Natural killer cell (primary cell): ENCODE data around the gene PRPF39. TPM values are rescaled to one million over a fixed set of nuclear protein-coding genes. Genes with fewer than 3 reads are reported as not detected.

Source experiments
- ATAC-seq, 3 donors: fragments of 150-1000 bp in 2 of 3; fragments of 200-7000 bp in 1 of 3; cut with Tn5 transposase; 1 replicate in 1 of 3; 2 replicates in 2 of 3; pipeline ENCODE4 v1.10.0; 2021; ENCODE audit warnings: mild to moderate bottlenecking in 2 of 3, moderate library complexity in 2 of 3
- DNase-seq, 2 donors: peaks; one replicate each; pipeline versions ENCODE4 v3.0.0 to v3.0.0-alpha.2; 2013 to 2021; ENCODE audit warnings: mixed read lengths in 1 of 2
- H3K27ac ChIP-seq: one replicate; pipeline ENCODE4 v1.5.1; 2013; ENCODE audit warnings: mild to moderate bottlenecking, low read length
- H3K27me3 ChIP-seq: one replicate; pipeline ENCODE4 v1.6.1; 2013; ENCODE audit warnings: low read length; ENCODE audit not compliant: control insufficient read depth, insufficient read depth
- H3K36me3 ChIP-seq: one replicate; pipeline ENCODE4 v1.6.1; 2013; ENCODE audit warnings: low read length; ENCODE audit not compliant: control insufficient read depth, insufficient read depth
- H3K4me1 ChIP-seq: one replicate; pipeline ENCODE4 v1.6.1; 2013; ENCODE audit warnings: low read length; ENCODE audit not compliant: control insufficient read depth, insufficient read depth
- H3K4me3 ChIP-seq: one replicate; pipeline ENCODE4 v1.5.1; 2013; ENCODE audit warnings: low read length
- H3K9me3 ChIP-seq: one replicate; pipeline ENCODE4 v1.6.1; 2013; ENCODE audit warnings: low read length; ENCODE audit not compliant: control insufficient read depth, insufficient read depth
- H3K27ac Mint-ChIP-seq, 2 donors: one replicate each; pipeline ENCODE4 v1.8.0; 2022; ENCODE audit warnings: mild to moderate bottlenecking in 2 of 2, mixed read lengths in 2 of 2, moderate library complexity in 1 of 2
- H3K27me3 Mint-ChIP-seq, 2 donors: one replicate each; pipeline ENCODE4 v1.8.0; 2022; ENCODE audit warnings: low read depth in 2 of 2, mixed read lengths in 2 of 2
- H3K36me3 Mint-ChIP-seq: one replicate; pipeline ENCODE4 v1.8.0; 2022; ENCODE audit warnings: mixed read lengths
- H3K4me1 Mint-ChIP-seq, 2 donors: one replicate each; pipeline ENCODE4 v1.8.0; 2022; ENCODE audit warnings: mixed read lengths in 2 of 2
- H3K4me3 Mint-ChIP-seq: one replicate; pipeline ENCODE4 v1.8.0; 2022; ENCODE audit warnings: mild to moderate bottlenecking, moderate library complexity, mixed read lengths
- H3K9me3 Mint-ChIP-seq, 2 donors: one replicate each; pipeline ENCODE4 v1.8.0; 2022; ENCODE audit warnings: mixed read lengths in 2 of 2
- WGBS: methylation state at CpG from one replicate; pipeline ENCODE4 v1.1.7; 2013; ENCODE audit warnings: missing lambda C conversion rate; ENCODE audit not compliant: insufficient coverage; 5-methylcytosine and 5-hydroxymethylcytosine counted together
- intact Hi-C: fragments of 100-400 bp; cut with micrococcal nuclease; formaldehyde crosslinking; loops from one replicate; pipeline ENCODE4 v1.14.2; 2022
- total RNA-seq, 4 donors: library from RNA; stranded (reverse); fragments of 120-200 nt in 1 of 4; gene quantifications; one replicate each; pipeline versions ENCODE4 v1.2.3 to v1.2.4, GENCODE V29; 2013 to 2022
- TF ChIP-seq, protein P1 (sequence below): fragments of 200-600 bp; IDR thresholded peaks from one replicate; pipeline ENCODE4 v1.8.0; 2022; ENCODE audit warnings: antibody characterized with exemption

The PRPF39 gene
- total RNA-seq, 3 donors from 2014 or later (not counting 1 experiment from before 2014, with no cell fraction given), result 49.2 to 61.2 (median 52.5) TPM

GRCh38 chr14:45038865-45039264 lies 45.1 kb upstream of the PRPF39 start:
- Histone ChIP-seq H3K27ac (no peak overlapping the region), H3K4me3 (no peak overlapping the region), H3K4me1 (no peaks in the 10 kb centered on the region), H3K36me3 (peaks cover 14% of the 10 kb centered on the region), H3K27me3 (no peaks in the 10 kb centered on the region), H3K9me3 (no peaks in the 10 kb centered on the region)
- intact Hi-C loops, result no loop called here
- Mint-ChIP-seq H3K4me3 (no peak overlapping the region), H3K27me3 (no peaks in the 10 kb centered on the region), H3K9me3 (no peaks in the 10 kb centered on the region), H3K4me1 (no peaks in the 10 kb centered on the region), H3K27ac (no peak overlapping the region), H3K36me3 (no peaks in the 10 kb centered on the region)
- DNase-seq (no peak), ATAC-seq (no peak)
- TF ChIP-seq, protein P1, sequence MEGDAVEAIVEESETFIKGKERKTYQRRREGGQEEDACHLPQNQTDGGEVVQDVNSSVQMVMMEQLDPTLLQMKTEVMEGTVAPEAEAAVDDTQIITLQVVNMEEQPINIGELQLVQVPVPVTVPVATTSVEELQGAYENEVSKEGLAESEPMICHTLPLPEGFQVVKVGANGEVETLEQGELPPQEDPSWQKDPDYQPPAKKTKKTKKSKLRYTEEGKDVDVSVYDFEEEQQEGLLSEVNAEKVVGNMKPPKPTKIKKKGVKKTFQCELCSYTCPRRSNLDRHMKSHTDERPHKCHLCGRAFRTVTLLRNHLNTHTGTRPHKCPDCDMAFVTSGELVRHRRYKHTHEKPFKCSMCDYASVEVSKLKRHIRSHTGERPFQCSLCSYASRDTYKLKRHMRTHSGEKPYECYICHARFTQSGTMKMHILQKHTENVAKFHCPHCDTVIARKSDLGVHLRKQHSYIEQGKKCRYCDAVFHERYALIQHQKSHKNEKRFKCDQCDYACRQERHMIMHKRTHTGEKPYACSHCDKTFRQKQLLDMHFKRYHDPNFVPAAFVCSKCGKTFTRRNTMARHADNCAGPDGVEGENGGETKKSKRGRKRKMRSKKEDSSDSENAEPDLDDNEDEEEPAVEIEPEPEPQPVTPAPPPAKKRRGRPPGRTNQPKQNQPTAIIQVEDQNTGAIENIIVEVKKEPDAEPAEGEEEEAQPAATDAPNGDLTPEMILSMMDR, result no peak
- WGBS, result 94% methylated on average over 5 of the region's 5 CpGs

GRCh38 chr14:45039390-45039789 lies 44.5 kb upstream of the PRPF39 start:
- no peaks in the 10 kb centered on the region for H3K36me3 Mint-ChIP-seq
- WGBS, result 100% methylated on average over 2 of the region's 2 CpGs
- H3K36me3 ChIP-seq, result peaks cover 14% of the 10 kb centered on the region
- H3K27ac Mint-ChIP-seq, result no peak overlapping the region
- H3K27me3 Mint-ChIP-seq, result no peaks in the 10 kb centered on the region
- H3K27ac ChIP-seq, result no peak overlapping the region
- intact Hi-C loops, result no loop called here
- H3K4me1 ChIP-seq, result no peaks in the 10 kb centered on the region
- TF ChIP-seq, protein P1, result no peak
- no peaks in the 10 kb centered on the region for H3K9me3 ChIP-seq
- no peak for DNase-seq
- no peak overlapping the region for H3K4me3 Mint-ChIP-seq
- H3K9me3 Mint-ChIP-seq, result no peaks in the 10 kb centered on the region
- no peak overlapping the region for H3K4me3 ChIP-seq
- no peaks in the 10 kb centered on the region for H3K27me3 ChIP-seq
- H3K4me1 Mint-ChIP-seq, result no peaks in the 10 kb centered on the region
- ATAC-seq, result no peak

GRCh38 chr14:45041641-45042040 lies 42.3 kb upstream of the PRPF39 start:
- H3K27ac ChIP-seq, result no peak overlapping the region
- Mint-ChIP-seq H3K27me3 (no peaks in the 10 kb centered on the region), H3K4me1 (no peaks in the 10 kb centered on the region), H3K27ac (no peak overlapping the region), H3K36me3 (no peaks in the 10 kb centered on the region), H3K9me3 (no peaks in the 10 kb centered on the region), H3K4me3 (no peak overlapping the region)
- DNase-seq (no peak), ATAC-seq (no peak)
- WGBS, result 99% methylated on average over 5 of the region's 5 CpGs
- H3K4me3 ChIP-seq, result no peak overlapping the region
- no peaks in the 10 kb centered on the region for H3K4me1 ChIP-seq
- H3K9me3 ChIP-seq, result no peaks in the 10 kb centered on the region
- TF ChIP-seq, protein P1, result no peak
- no peaks in the 10 kb centered on the region for H3K27me3 ChIP-seq
- intact Hi-C loops, result no loop called here
- peaks cover 20% of the 10 kb centered on the region for H3K36me3 ChIP-seq

DNA sequence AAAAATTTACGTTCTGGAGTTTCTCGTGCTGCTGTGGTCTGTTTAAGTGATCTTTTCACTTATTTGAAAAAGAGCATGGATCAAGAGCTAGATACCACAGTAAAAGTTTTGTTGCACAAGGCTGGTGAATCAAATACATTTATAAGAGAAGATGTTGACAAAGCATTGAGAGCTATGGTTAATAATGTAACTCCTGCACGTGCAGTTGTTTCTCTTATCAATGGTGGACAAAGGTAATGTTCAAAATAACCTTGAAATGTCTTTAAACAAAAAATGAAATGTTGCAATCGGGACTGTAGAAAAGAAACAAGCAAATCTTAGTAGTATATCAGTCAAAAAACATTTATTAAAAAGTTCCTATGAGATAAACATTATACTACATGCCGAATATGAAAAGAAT lies 39.3 kb upstream of the PRPF39 start:
- Histone ChIP-seq H3K4me1 (no peaks in the 10 kb centered on the region), H3K36me3 (peaks cover 16% of the 10 kb centered on the region), H3K4me3 (no peak overlapping the region), H3K27ac (no peak overlapping the region), H3K27me3 (no peaks in the 10 kb centered on the region), H3K9me3 (no peaks in the 10 kb centered on the region)
- Mint-ChIP-seq H3K4me3 (no peak overlapping the region), H3K4me1 (peaks cover 0 to 4% of the 10 kb centered on the region in 2 donors), H3K27ac (no peak overlapping the region), H3K9me3 (no peaks in the 10 kb centered on the region), H3K36me3 (no peaks in the 10 kb centered on the region), H3K27me3 (no peaks in the 10 kb centered on the region)
- DNase-seq, result no peak
- TF ChIP-seq, protein P1, result no peak
- WGBS, result 100% methylated on average over 3 of the region's 5 CpGs
- no peak for ATAC-seq
- intact Hi-C loops, result no loop called here
